GM19395 (cell line): ENCODE data around the gene SPTAN1.
"Not testable (repeated sequence)": the region's sequence is repeated elsewhere in the genome, so short reads cannot be mapped to it uniquely, and the experiment has no call there.

Experiments
- ATAC-seq: cut with Tn5 transposase; IDR thresholded peaks from one replicate; pipeline ENCODE4 v1.9.1; 2021; ENCODE audit warnings: mild to moderate bottlenecking, moderate library complexity; ENCODE audit not compliant: unreplicated experiment

SPTAN1 gene

DNA sequence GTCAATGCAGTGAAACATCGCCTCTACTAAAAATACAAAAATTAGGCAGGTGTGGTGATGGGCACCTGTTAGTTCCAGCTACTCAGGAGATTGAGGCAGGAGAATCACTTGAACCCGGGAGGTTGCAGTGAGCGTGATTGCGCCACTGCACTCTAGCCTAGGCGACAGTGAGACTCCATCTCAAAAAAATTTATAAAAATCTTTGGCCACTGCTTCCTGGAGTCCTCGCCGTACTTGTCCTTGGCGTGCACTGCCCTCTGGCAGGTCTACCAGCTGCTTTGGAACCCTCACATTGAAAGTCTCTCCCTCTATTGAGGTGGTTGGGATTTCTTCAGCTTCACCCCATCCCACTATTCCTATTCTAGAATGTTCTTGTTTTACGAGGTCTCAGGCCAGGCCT, 79.2 kb downstream of the SPTAN1 start:
- no peak for ATAC-seq

DNA sequence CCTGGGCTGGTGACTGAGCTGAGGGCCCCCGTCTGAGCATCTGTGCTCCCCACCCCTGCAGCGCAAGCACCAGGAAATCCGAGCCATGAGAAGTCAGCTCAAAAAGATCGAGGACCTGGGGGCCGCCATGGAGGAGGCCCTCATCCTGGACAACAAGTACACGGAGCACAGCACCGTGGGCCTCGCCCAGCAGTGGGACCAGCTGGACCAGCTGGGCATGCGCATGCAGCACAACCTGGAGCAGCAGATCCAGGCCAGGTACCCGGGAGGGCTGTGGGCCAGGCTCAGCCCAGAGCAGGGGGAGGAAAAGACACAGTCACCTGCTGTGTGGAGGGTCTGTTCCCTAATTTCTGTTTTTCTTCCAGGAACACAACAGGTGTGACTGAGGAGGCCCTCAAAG, 79.7 kb downstream of the SPTAN1 start:
- no peak for ATAC-seq

DNA sequence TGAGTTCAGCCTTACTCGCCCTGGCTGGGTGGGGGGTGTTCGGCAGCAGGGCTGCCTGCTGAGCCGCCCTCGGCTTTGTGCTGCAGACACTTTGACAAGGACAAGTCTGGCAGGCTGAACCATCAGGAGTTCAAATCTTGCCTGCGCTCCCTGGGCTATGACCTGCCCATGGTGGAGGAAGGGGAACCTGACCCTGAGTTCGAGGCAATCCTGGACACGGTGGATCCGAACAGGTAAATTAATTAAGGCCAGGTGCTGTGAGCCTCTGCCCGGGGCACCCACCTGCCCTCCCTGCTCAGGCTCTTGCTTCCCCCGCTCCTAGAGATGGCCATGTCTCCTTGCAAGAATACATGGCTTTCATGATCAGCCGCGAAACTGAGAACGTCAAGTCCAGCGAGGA, 80.1 kb downstream of the SPTAN1 start:
- no peak for ATAC-seq

DNA sequence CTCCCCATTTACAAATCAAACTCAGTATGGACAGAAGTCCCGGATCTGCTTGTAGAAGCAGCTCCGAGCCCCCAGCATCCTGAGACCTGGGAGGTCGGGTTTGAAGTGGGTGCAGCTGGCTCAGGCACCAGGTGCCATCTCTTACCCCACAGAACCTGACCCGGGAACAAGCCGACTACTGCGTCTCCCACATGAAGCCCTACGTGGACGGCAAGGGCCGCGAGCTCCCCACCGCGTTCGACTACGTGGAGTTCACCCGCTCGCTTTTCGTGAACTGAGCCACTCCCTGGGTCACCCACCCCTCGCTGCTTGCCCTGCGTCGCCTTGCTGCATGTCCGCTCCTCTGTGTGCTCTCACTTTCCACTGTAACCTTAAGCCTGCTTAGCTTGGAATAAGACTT, 80.7 kb downstream of the SPTAN1 start:
- ATAC-seq, result no peak

DNA sequence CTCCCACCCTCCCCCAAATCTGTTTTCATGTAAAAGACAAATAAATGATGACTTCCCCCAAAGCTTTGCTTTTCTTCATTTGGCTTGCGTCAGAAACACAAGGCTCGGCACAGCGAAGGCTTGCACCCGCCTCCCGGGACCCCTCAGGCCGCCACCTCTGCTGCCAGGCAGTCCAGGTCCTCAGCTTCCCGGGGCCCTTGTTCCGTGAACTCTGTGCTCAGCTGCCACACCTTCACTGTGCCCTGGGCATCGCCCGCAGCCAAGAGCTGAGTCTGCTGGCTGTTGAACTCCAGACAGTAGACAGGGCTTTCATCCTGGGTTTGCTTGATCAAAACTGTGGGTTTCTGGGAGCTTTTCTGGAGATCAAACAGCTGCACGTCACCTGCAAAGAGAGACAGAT, 81.2 kb downstream of the SPTAN1 start:
- ATAC-seq, result no peak

DNA sequence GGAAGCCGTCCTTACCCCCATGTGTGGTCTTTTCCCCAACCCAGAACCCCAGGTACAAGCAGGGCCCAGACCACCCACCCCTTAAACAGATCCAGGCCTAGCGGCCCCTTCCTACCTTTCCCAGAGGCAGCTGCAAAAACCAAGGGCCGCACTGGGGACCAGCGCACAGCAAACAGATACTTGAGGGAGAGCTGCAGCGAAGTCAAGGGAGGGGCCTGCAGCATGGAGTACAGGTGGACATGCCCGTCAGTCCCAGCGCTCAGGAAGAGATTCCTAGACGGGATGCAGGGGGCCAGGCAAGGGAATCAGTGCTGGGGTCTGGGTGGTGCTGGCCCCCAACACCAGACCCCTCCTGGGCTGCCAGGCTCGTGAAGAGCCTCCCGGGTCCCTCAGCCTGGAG, 81.7 kb downstream of the SPTAN1 start:
- ATAC-seq, result no peak

DNA sequence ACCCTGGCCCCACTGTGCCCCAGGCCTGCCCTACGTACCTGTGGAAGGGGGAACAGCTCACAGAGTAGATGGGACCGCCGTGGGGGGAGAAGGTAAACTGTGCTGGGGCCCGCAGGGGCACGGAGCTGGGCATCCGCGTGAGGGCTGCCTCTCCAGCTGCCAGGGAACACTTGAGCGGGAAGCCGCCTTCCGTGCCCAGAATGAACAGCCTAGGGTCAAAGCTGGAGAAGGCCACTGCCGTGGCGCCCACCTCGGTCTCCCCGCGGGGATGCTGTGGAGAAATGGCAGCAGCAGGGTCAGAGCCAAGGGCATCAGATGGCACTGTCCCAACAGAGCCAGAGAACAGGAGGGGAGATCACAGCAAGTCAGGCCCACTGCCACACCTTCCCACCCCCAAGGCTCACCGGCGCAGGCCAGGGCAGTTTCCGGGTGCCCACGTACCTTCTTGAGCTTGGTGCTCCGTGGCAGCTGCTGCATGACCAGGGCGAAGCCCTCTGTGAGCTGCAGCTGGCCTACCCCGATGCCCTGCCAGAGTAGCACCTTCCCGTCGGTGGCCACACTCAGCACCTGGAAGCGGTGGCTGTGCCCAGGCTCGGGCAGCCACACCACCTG, 82.4 kb downstream of the SPTAN1 start:
- ATAC-seq, result no peak

DNA sequence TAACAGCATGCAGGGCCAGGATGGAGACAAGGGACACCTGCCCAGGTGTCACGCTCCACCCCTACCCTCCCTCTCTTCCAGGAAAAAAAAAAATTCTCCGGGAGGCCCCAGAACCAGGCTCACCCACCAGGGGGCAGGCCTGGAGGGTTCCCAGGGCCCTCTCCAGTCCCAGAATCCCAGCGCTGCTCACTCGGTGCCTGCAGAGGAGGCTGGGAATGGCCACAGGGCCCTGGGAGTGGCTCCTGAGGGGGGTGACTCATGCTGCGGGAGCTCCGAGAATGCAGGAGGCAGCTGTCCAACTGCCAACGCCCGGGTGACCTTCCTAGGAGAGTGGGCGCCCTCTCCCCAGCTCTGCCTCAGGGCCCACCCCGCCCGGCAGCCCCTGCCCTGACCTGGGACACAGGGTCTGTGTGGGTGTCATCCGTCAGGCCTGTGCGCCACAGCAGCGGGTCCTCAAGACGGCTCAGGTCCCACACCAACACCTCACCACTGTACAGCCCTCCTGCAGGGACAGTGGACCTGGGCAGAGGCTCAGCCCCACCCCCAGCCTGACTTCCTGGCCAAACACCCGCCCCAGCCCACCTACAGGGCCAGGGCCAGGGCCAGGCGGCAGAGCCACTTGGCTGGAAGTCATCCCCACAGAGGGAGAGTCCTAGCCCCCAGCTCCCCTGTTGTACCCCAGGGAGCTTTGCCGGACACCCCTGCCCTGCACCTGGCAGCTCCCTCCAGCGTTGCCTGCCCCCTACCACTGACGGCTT, 83.1 kb downstream of the SPTAN1 start:
- ATAC-seq, result no peak

DNA sequence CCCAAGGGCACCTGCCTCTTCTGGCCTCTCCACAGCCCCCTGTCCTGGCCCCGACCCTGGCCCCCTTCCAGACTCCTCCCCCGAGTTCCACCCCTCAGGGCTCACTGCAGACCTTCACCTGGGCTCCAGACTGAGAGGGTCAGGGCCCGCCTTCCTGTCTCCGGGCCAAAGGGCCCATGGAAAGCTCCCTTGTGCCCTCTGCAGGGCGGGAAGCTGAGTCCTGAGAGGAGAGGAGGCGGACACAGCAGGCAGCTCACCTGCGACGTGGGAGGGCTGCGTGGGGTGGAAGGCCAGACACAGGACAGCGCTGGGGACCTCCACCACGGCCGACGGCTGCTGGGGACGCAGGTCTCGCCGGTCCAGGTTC, 83.6 kb downstream of the SPTAN1 start:
- ATAC-seq, result no peak

DNA sequence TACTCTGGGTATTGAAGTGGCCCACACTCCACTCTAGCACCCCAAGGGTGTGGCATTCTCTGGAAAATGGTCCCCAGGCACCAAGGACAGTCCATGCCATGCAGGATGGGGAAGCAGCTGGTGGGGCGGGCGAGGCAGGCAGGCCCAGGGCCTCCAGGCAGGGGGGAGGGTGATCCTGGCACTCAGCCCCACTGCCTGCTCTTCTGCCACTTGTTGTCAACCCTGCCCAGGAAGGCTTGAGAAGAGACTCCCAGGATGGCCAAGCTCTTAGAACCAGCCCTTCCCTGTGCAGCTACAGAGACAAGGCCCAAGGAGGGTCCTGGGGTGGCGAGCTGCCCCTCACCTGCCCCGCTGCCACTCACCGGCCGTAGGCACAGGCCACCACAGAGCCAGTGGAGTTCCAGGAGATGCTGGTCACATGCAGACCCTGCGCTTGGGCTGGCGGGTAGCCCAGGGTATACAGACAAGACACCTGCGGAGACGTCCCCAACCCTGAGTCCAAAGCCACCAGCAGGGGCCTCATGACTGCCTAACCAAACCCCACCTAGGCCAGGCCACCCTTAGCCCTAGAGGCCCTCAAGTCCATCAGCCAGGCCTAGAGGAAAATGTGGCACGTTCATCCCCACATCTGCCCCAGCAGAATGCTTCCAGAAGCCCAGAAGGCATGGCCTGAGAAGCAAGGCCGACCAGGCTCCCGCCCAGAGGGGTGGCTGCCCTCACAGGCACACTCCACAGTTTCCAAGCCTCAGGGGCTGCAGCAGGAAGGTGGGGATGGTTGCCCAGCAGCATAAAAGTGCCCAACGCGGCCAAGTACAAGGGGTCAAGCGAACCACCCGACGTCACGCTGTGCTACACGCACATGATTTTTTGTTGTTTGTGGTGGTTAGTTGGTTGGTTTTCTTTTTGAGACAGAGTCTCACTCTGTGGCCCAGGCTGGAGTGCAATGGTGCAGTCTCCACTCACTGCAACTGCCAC, 84.5 kb downstream of the SPTAN1 start:
- no peak for ATAC-seq

DNA sequence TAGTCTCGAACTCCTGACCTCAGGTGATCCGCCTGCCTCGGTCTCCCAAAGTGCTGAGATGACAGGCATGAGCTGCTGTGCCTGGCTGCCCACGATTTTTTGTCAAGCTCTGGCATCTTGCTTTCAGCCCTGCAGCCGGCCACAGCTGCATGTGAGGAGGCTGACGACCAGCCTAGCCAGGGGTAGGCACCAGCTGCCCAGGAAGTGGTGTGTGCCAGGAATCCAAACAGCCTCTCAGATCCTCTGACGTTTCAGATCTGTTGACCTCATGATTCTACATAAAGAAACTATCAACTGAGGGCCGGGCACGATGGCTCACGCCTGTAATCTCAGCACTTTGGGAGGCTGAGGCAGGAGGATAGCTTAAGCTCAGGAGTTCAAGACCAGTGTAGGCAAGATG, 85.3 kb downstream of the SPTAN1 start:
- no peak for ATAC-seq

DNA sequence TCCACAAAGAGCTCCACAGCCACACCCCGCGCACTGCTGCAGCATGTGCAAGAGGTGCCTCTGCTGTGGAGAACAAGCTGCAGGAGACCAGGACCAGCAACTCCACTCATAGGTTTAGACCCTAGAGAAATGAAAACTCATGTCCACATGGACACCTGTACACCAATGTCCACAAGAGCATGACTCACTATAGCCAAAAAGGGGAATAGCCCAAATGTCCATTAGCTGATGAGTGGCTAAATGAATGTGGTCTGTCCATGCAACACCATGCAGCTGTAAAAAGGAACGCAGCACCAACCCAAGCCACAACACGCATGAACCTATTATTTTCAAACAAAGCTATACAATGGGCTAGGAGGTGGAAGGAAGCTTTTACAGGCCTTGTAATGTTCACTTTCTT, 86.2 kb downstream of the SPTAN1 start:
- no peak for ATAC-seq

DNA sequence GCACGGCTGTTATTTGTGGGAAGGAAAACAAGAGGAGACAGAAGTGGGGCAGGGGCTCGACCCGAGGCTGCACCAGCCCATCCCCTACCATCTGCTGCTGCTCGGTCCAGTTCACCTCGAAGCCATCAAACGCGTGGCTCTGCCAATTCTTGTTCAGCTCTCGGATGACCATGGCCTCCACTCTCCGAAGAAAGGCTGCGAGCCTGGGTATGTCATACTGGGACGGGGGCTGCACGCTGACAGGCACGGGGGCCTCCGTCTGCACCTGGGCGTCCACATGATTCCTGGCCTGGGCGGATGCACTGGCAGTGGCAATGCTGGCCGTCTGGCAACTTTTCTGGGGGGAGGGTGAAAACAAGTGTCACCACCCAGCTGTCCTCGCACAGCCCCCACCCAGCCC, 88.2 kb downstream of the SPTAN1 start:
- no peak for ATAC-seq

DNA sequence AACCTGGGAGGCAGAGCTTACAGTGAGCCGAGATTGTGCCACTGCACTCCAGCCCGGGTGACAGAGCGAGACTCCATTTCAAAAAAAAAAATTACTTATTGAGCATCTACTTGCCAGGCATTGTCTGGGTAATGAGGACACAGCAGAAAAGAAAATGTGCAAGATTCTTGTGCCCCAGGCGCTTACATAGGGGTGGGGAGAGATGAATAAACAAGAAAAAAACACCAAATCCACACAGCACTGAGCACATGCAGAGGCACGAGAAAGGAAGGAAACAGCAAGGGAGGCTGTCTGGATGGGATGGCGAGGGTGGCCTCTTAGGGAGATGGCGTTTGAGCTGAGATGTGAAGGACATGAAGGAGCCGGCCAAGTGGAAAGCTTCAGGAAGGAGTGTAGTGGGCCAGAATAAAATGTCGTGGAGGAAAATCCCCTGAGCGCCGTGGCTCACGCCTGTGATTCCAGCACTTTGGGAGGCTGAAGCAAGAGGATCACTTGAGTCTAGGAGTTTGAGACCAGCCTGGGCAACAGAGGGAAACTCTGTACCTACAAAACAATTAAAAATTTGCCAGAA, 90.4 kb downstream of the SPTAN1 start:
- ATAC-seq, result no peak

DNA sequence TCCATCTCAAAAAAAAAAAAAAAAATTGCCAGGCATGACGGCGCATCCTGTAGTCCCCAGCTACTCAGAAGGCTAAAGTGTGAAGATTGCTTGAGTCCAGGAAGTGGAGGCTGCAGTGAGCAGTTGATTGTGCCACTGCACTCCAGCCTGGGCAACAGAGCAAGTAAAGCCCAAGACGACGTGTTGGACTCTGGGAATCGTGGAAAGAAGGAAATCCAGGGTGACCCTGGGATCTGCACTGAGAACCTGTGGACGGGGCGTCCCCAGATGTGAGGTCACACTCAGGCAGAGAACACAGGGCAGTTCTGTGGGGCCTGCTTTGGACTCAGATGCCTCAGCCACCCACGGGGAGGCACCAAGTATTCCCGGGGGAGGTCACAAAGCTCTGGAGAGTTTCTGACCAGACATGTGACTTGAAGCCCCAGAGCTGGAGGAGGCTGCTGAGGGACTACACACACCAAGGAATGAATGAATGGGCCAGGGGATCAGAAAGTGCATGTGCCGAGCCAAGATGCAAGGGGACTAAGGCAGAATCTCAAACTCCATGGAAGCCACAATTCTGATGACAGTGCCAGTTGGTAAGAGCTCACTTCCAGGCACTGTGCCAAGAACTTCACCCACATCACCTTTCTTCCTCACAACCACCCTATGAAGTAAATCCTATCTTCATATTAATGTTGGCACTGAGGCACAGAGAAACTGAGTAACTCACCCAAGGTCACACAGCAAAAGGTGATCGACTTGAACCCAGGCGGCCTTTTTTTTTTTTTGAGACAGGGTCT, 91.3 kb downstream of the SPTAN1 start:
- no peak for ATAC-seq

DNA sequence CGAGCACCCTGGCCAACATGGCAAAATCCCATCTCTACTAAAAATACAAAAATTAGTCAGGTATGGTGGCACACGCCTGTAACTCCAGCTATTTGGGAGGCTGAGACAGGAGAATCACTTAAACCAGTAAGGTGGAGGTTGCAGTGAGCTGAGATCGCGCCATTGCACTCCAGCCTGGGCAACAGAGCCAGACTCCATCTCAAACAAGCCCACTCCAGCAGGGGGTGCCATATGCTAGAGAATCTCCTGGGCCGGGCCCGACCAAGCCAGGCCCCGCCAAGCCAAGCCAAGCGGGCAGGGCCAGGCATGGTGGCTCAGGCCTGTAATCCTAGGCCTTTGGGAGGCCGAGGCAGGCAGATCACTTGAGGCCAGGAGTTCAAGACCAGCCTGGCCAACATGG, 95.8 kb downstream of the SPTAN1 start:
- not testable (repeated sequence) for ATAC-seq

DNA sequence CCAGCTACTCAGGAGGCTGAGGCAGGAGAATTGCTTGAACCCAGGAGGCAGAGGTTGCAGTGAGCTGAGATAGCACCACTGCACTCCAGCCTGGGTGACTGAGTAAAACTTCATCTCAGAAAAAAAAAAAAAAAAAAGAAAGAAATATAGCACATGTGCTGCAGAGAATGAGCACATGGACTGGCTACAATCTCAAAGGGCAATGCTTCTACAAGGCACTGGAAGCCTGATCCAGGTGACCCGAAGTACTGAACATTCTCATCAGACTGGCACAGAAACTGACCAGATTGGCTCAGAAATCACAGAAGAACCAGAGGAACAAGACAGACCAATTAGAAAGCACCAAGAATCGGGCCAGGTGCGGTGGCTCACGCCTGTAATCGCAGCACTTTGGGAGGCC, 99.4 kb downstream of the SPTAN1 start:
- ATAC-seq, result no peak

DNA sequence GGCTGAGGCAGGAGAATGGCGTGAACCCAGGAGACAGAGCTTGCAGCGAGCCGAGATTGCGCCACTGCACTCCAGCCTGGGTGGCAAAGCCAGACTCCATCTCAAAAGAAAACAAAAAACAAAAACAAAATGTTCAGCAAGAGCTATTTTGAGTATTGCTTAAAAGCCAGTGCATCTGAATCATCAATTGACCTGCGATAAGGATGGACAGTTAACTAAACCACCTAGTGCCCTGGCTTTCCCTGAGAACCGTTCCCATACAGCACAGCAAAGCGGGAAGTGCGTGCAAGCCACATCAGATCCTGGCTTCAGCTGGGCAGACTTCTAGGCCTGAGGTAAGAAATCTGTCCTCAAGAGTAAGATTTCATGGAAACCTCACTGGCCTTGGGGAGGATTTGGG, 101.5 kb downstream of the SPTAN1 start:
- ATAC-seq, result no peak

DNA sequence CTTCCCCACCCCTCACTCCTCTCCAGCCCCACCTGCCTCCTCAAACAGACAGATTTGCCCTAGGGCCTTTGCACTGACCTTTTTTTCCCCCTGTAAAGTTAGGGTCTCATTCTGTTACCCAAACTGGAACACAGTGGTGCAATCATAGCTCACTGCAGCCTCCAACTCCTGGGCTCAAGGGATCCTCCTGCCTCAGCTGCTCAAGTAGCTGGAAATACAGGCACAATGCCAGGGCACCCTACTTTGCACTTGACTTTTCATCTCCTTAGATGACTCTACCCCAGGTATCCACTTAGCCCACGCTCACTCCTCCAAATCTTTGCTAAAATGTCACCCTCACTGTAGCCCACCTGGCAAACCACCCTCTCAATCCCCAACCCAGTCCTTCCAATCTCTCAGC, 102.1 kb downstream of the SPTAN1 start:
- ATAC-seq, result no peak

DNA sequence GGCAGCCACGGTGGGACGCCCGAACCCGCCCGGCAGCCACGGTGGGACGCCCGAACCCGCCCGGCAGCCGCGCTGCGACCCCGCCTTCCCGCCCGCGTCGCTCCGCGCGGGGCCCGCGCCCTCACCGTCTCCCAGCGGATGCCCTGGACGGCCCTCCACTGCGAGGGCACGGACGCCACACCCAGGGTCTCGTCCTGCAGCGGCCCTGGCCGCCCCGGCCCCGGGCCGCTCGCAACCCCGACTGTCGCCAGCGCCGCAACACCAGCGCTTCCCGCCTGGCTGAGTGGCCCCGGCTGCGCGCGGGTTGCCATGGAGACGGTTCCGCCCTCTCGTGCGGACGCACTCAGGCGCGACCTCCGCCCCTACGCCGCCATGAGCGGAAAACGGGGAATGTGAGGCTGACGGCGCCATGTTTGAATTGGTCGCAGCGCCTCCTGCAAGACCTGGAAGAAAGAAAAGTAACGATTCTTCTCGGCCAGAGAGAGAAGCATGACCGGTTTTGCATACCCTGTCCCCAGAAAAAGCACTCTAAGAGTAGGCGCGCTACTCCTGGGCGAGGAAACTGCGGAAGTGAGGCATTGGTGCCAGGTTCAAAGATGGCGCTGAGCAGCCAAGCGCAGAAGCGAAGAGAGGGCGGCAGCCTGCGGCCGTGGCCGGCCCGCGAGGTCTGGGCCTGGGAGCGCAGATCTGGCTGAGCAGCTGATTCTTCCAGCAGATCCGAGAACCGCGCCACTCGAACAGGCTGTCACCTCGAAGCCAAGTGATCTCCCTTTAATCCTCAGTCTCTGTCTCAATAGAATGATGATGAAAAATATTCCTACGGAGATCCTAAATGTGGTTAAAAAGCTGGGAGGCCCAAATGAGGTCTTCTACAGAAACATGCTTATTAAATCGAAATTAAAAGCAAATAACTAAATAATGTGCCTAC, 104.3 kb downstream of the SPTAN1 start, which contains the start of gene DYNC2I2:
TSS of gene DYNC2I2 (minus strand) at position 432 of the 928 bp plus-strand sequence. CDS start at position 311, 121 bp downstream.
- ATAC-seq, result no peak
